PC-3 (cell line): ENCODE data around the gene TMEM242. TPM values are rescaled to one million over a fixed set of nuclear protein-coding genes. Genes with fewer than 3 reads are reported as not detected.

Experiments
- ATAC-seq: fragments of 200-7000 bp; cut with Tn5 transposase; 2 replicates; pipeline ENCODE4 v1.9.1; 2020; ENCODE audit warnings: mild to moderate bottlenecking, moderate library complexity
- BruUV-seq: library from RNA; stranded (reverse); fragments of 400-500 nt; replicated peaks from 2 replicates; lab custom pipeline; 2021; lab: Mats Ljungman, UMichigan
- CTCF ChIA-PET: fragments of 300-600 bp; sonication (Branson Sonifier 250); formaldehyde crosslinking; loops from one replicate; lab custom pipeline; 2022; ENCODE audit warnings: antibody characterized with exemption; lab: Charles Lee
- POLR2A ChIA-PET: fragments of 300-600 bp; sonication (Branson Sonifier 250); formaldehyde crosslinking; loops from one replicate; lab custom pipeline; 2022; ENCODE audit warnings: antibody characterized with exemption; ENCODE audit not compliant: unreplicated experiment; lab: Charles Lee
- DNase-seq: peaks from one replicate; pipeline ENCODE4 v3.0.0-alpha.2; 2015
- H2AFZ ChIP-seq: fragments of 300-600 bp; sonication (generic); 2 replicates; pipeline ENCODE4 v1.6.0; 2016; ENCODE audit warnings: antibody characterized with exemption, low read length
- H3F3A ChIP-seq: fragments of 300-600 bp; sonication (generic); one replicate; pipeline ENCODE4 v1.6.0; 2017; ENCODE audit warnings: antibody characterized with exemption, low read length, control low read depth, mild to moderate bottlenecking; ENCODE audit not compliant: unreplicated experiment
- H3K27ac ChIP-seq: fragments of 300-600 bp; sonication (generic); 2 replicates; pipeline ENCODE4 v1.5.1; 2016; ENCODE audit warnings: mild to moderate bottlenecking, low read length
- H3K27me3 ChIP-seq: fragments of 300-600 bp; sonication (generic); 2 replicates; pipeline ENCODE4 v1.6.1; 2016; ENCODE audit warnings: low read length, mixed read lengths
- H3K36me3 ChIP-seq: fragments of 300-600 bp; sonication (generic); 2 replicates; pipeline ENCODE4 v1.6.1; 2016; ENCODE audit warnings: low read depth, mixed run types, low read length, mixed read lengths
- H3K4me1 ChIP-seq: fragments of 300-600 bp; sonication (generic); 2 replicates; pipeline ENCODE4 v1.5.1; 2016; ENCODE audit warnings: low read length; ENCODE audit not compliant: insufficient read depth
- H3K4me2 ChIP-seq: fragments of 300-600 bp; sonication (generic); 2 replicates; pipeline ENCODE4 v1.6.0; 2016; ENCODE audit warnings: low read length
- H3K4me3 ChIP-seq: fragments of 300-600 bp; sonication (generic); 2 replicates; pipeline ENCODE4 v1.5.1; 2016; ENCODE audit warnings: mild to moderate bottlenecking, low read length, mixed read lengths
- H3K79me2 ChIP-seq: fragments of 300-600 bp; sonication (generic); 2 replicates; pipeline ENCODE4 v1.6.1; 2017; ENCODE audit warnings: low read length, mixed read lengths
- H3K9ac ChIP-seq: fragments of 300-600 bp; sonication (generic); 2 replicates; pipeline ENCODE4 v1.6.0; 2016; ENCODE audit warnings: mild to moderate bottlenecking, low read length
- H3K9me2 ChIP-seq: fragments of 300-600 bp; sonication (generic); replicated peaks from 2 replicates; pipeline ENCODE4 v1.6.1; 2016; ENCODE audit warnings: mixed run types, low read length, mixed read lengths
- H3K9me3 ChIP-seq: fragments of 300-600 bp; sonication (generic); 2 replicates; pipeline ENCODE4 v1.6.1; 2016; ENCODE audit warnings: low read length, mixed read lengths
- H4K20me1 ChIP-seq: fragments of 300-600 bp; sonication (generic); 2 replicates; pipeline ENCODE4 v1.6.1; 2016; ENCODE audit warnings: low read length, mixed read lengths
- CTCF ChIP-seq: fragments of 300-600 bp; sonication (generic); conservative IDR thresholded peaks from 2 replicates; pipeline ENCODE4 v1.5.1; 2017; ENCODE audit warnings: antibody characterized with exemption, low read depth, mild to moderate bottlenecking, low read length
- EZH2 ChIP-seq: fragments of 300-600 bp; sonication (generic); IDR thresholded peaks from one replicate; pipeline ENCODE4 v1.6.1; 2017; ENCODE audit warnings: antibody characterized with exemption, mild to moderate bottlenecking, low read length; ENCODE audit not compliant: unreplicated experiment
- EZH2phosphoT487 ChIP-seq: fragments of 300-600 bp; sonication (generic); IDR thresholded peaks from 2 replicates; pipeline ENCODE4 v1.6.1; 2018; ENCODE audit warnings: mild to moderate bottlenecking, antibody characterized with exemption, low read length, borderline replicate concordance
- intact Hi-C: fragments of 100-400 bp; cut with micrococcal nuclease; formaldehyde crosslinking; loops from 2 replicates; pipeline ENCODE4 v1.9.0; 2023
- total RNA-seq: library from RNA; depleted of rRNA; stranded (reverse); fragments of >200 nt; gene quantifications from 2 replicates; pipeline ENCODE4 v1.2.3, GENCODE V29; 2014

Gene TMEM242
- total RNA-seq, 1 experiment from 2014 or later = 7.9 TPM

- no peak overlapping the region for H3K4me3 ChIP-seq
- H3K27ac ChIP-seq = no peak overlapping the region
- H3K4me2 ChIP-seq = no peak overlapping the region
- no peak for ATAC-seq
- H3K9me3 ChIP-seq = no peaks in the 10 kb centered on the region
- ChIA-PET CTCF (no interaction called here), POLR2A (no interaction called here)
- no TSS peak for BruUV-seq
- H3K36me3 ChIP-seq = no peaks in the 10 kb centered on the region
- DNase-seq = no peak
- H4K20me1 ChIP-seq = no peaks in the 10 kb centered on the region
- H3K79me2 ChIP-seq = no peaks in the 10 kb centered on the region
- no peak overlapping the region for H2AFZ ChIP-seq
- H3K4me1 ChIP-seq = no peaks in the 10 kb centered on the region
- H3K9me2 ChIP-seq = no peaks in the 10 kb centered on the region
- H3K9ac ChIP-seq = no peak overlapping the region
- TF ChIP-seq CTCF = no peak
- no peak for TF ChIP-seq EZH2phosphoT487
- TF ChIP-seq EZH2 = no peak
- intact Hi-C loops = no loop called here
- no peaks in the 10 kb centered on the region for H3F3A ChIP-seq
- H3K27me3 ChIP-seq = no peaks in the 10 kb centered on the region
Measured at GRCh38 chr6:157287247-157287850, 36.0 kb downstream of the TMEM242 start.

- no peaks in the 10 kb centered on the region for H3K36me3 ChIP-seq
- no peaks in the 10 kb centered on the region for H3K9me2 ChIP-seq
- DNase-seq (no peak), ATAC-seq (no peak)
- no peak overlapping the region for H2AFZ ChIP-seq
- H4K20me1 ChIP-seq = no peaks in the 10 kb centered on the region
- no peak overlapping the region for H3K4me3 ChIP-seq
- H3K4me2 ChIP-seq = no peak overlapping the region
- no peak overlapping the region for H3K27ac ChIP-seq
- H3K9me3 ChIP-seq = no peaks in the 10 kb centered on the region
- ChIA-PET CTCF (no interaction called here), POLR2A (no interaction called here)
- BruUV-seq = no TSS peak
- H3K79me2 ChIP-seq = no peaks in the 10 kb centered on the region
- no peaks in the 10 kb centered on the region for H3K27me3 ChIP-seq
- H3K9ac ChIP-seq = no peak overlapping the region
- no peaks in the 10 kb centered on the region for H3F3A ChIP-seq
- H3K4me1 ChIP-seq = no peaks in the 10 kb centered on the region
- TF ChIP-seq CTCF (no peak), EZH2phosphoT487 (no peak), EZH2 (no peak)
- intact Hi-C loops = no loop called here
Measured at GRCh38 chr6:157285422-157285779, 37.9 kb downstream of the TMEM242 start.

- no peaks in the 10 kb centered on the region for H4K20me1 ChIP-seq
- TF ChIP-seq EZH2 (no peak), CTCF (no peak), EZH2phosphoT487 (no peak)
- no peak overlapping the region for H3K27ac ChIP-seq
- H3K9me2 ChIP-seq = no peaks in the 10 kb centered on the region
- H3K4me1 ChIP-seq = no peaks in the 10 kb centered on the region
- no TSS peak for BruUV-seq
- H3K4me3 ChIP-seq = no peak overlapping the region
- no peaks in the 10 kb centered on the region for H3K79me2 ChIP-seq
- H2AFZ ChIP-seq = no peak overlapping the region
- no peaks in the 10 kb centered on the region for H3K36me3 ChIP-seq
- H3F3A ChIP-seq = no peaks in the 10 kb centered on the region
- no peak for DNase-seq
- CTCF ChIA-PET = no interaction called here
- no peak overlapping the region for H3K4me2 ChIP-seq
- no peak overlapping the region for H3K9ac ChIP-seq
- H3K9me3 ChIP-seq = no peaks in the 10 kb centered on the region
- POLR2A ChIA-PET = no interaction called here
- no peaks in the 10 kb centered on the region for H3K27me3 ChIP-seq
- intact Hi-C loops = no loop called here
- no peak for ATAC-seq
Measured at GRCh38 chr6:157284738-157285421, 38.4 kb downstream of the TMEM242 start.
